WTC11 (cell line): Measurements from ENCODE around the gene FHIT. TPM values are rescaled to one million over a fixed set of nuclear protein-coding genes. Genes with fewer than 3 reads are reported as not detected.

Source experiments
- ATAC-seq: fragments of 200-7000 bp; cut with Tn5 transposase; 2 replicates; pipeline ENCODE4 v1.10.0; 2021; ENCODE audit warnings: mild to moderate bottlenecking, moderate library complexity
- CTCF ChIA-PET: fragments of 300-600 bp; sonication (Branson Sonifier 250); formaldehyde crosslinking; loops from one replicate; lab custom pipeline; 2021; ENCODE audit warnings: antibody characterized with exemption; lab: Charles Lee
- POLR2A ChIA-PET: fragments of 350-600 bp; sonication (Branson Sonifier 250); formaldehyde crosslinking; loops from one replicate; lab custom pipeline; 2021; ENCODE audit warnings: antibody characterized with exemption; lab: Charles Lee
- DNase-seq: peaks from one replicate; pipeline ENCODE4 v3.0.0; 2021; ENCODE audit warnings: low spot score
- H3K27ac Mint-ChIP-seq: 2 replicates; pipeline ENCODE4 v1.8.0; 2021; ENCODE audit warnings: mixed read lengths
- H3K27me3 Mint-ChIP-seq: 2 replicates; pipeline ENCODE4 v1.8.0; 2021; ENCODE audit warnings: low read depth, mild to moderate bottlenecking, moderate library complexity, mixed read lengths
- H3K36me3 Mint-ChIP-seq: 2 replicates; pipeline ENCODE4 v1.8.0; 2021; ENCODE audit warnings: mixed read lengths
- H3K4me1 Mint-ChIP-seq: 2 replicates; pipeline ENCODE4 v1.8.0; 2022; ENCODE audit warnings: mixed read lengths
- H3K4me3 Mint-ChIP-seq: 2 replicates; pipeline ENCODE4 v1.8.0; 2021; ENCODE audit warnings: mild to moderate bottlenecking, moderate library complexity, mixed read lengths
- H3K9me3 Mint-ChIP-seq: 2 replicates; pipeline ENCODE4 v1.8.0; 2021; ENCODE audit warnings: mixed read lengths
- ARID4B ChIP-seq: sonication (generic); formaldehyde crosslinking; IDR thresholded peaks from 2 replicates; pipeline ENCODE4 v1.8.0; 2023; ENCODE audit warnings: missing genetic modification reagents, mild to moderate bottlenecking, borderline replicate concordance
- ATF1 ChIP-seq: sonication (generic); formaldehyde crosslinking; IDR thresholded peaks from 2 replicates; pipeline ENCODE4 v1.8.1; 2023; ENCODE audit warnings: mild to moderate bottlenecking, moderate library complexity, missing genetic modification reagents
- CBFB ChIP-seq: sonication (generic); formaldehyde crosslinking; IDR thresholded peaks from 2 replicates; pipeline ENCODE4 v1.8.1; 2022; ENCODE audit warnings: mild to moderate bottlenecking, low read depth, missing genetic modification reagents
- CREB1 ChIP-seq: sonication (generic); formaldehyde crosslinking; IDR thresholded peaks from 2 replicates; pipeline ENCODE4 v1.8.0; 2023; ENCODE audit warnings: mild to moderate bottlenecking, missing genetic modification reagents
- E2F1 ChIP-seq: sonication (generic); formaldehyde crosslinking; IDR thresholded peaks from 2 replicates; pipeline ENCODE4 v1.8.0; 2022; ENCODE audit warnings: mild to moderate bottlenecking, missing genetic modification reagents
- ETV6 ChIP-seq: sonication (generic); formaldehyde crosslinking; IDR thresholded peaks from 2 replicates; pipeline ENCODE4 v1.8.1; 2022; ENCODE audit warnings: mild to moderate bottlenecking, missing genetic modification reagents
- FOXK1 ChIP-seq: sonication (generic); formaldehyde crosslinking; IDR thresholded peaks from 2 replicates; pipeline ENCODE4 v1.8.0; 2022; ENCODE audit warnings: mild to moderate bottlenecking, moderate library complexity, missing genetic modification reagents
- JUN ChIP-seq: sonication (generic); formaldehyde crosslinking; IDR thresholded peaks from 2 replicates; pipeline ENCODE4 v1.8.0; 2023; ENCODE audit warnings: mild to moderate bottlenecking, missing genetic modification reagents
- NFATC4 ChIP-seq: fragments of 250-450 bp; sonication (Bioruptor Pico); IDR thresholded peaks from 2 replicates; pipeline ENCODE4 v1.9.0; 2021; ENCODE audit warnings: mild to moderate bottlenecking
- NFYB ChIP-seq: sonication (generic); formaldehyde crosslinking; conservative IDR thresholded peaks from 2 replicates; pipeline ENCODE4 v1.8.0; 2022; ENCODE audit warnings: low read depth, missing genetic modification reagents
- PRRX2 ChIP-seq: fragments of 250-450 bp; sonication (Bioruptor Pico); IDR thresholded peaks from 2 replicates; pipeline ENCODE4 v1.8.0; 2021; ENCODE audit warnings: mild to moderate bottlenecking
- RELA ChIP-seq: sonication (generic); formaldehyde crosslinking; IDR thresholded peaks from 2 replicates; pipeline ENCODE4 v1.8.1; 2022; ENCODE audit warnings: missing genetic modification reagents, mild to moderate bottlenecking, borderline replicate concordance
- RORB ChIP-seq: fragments of 250-450 bp; sonication (Bioruptor Pico); IDR thresholded peaks from 2 replicates; pipeline ENCODE4 v1.9.0; 2021; ENCODE audit warnings: mild to moderate bottlenecking
- TEAD1 ChIP-seq: sonication (generic); formaldehyde crosslinking; IDR thresholded peaks from 2 replicates; pipeline ENCODE4 v1.8.0; 2022; ENCODE audit warnings: mild to moderate bottlenecking, missing genetic modification reagents
- ZBTB21 ChIP-seq: sonication (generic); formaldehyde crosslinking; IDR thresholded peaks from 2 replicates; pipeline ENCODE4 v1.8.1; 2023; ENCODE audit warnings: mild to moderate bottlenecking, missing genetic modification reagents, borderline replicate concordance
- ZMAT4 ChIP-seq: fragments of 250-450 bp; sonication (Bioruptor Pico); IDR thresholded peaks from 2 replicates; pipeline ENCODE4 v1.9.0; 2021; ENCODE audit warnings: mild to moderate bottlenecking
- ZNF138 ChIP-seq: sonication (generic); formaldehyde crosslinking; conservative IDR thresholded peaks from 2 replicates; pipeline ENCODE4 v1.8.1; 2022; ENCODE audit warnings: mild to moderate bottlenecking, moderate library complexity, missing genetic modification reagents
- ZNF219 ChIP-seq: sonication (generic); formaldehyde crosslinking; IDR thresholded peaks from 2 replicates; pipeline ENCODE4 v1.8.0; 2023; ENCODE audit warnings: missing genetic modification reagents, mild to moderate bottlenecking, borderline replicate concordance
- ZNF281 ChIP-seq: sonication (generic); formaldehyde crosslinking; IDR thresholded peaks from 2 replicates; pipeline ENCODE4 v1.8.0; 2023; ENCODE audit warnings: mild to moderate bottlenecking, missing genetic modification reagents
- ZNF416 ChIP-seq: fragments of 250-450 bp; sonication (Bioruptor Pico); IDR thresholded peaks from 2 replicates; pipeline ENCODE4 v1.9.0; 2021; ENCODE audit warnings: mild to moderate bottlenecking, inconsistent platforms
- ZNF425 ChIP-seq: fragments of 250-450 bp; sonication (Bioruptor Pico); conservative IDR thresholded peaks from 2 replicates; pipeline ENCODE4 v1.9.0; 2021; ENCODE audit warnings: mild to moderate bottlenecking
- total RNA-seq: library from RNA; stranded (reverse); gene quantifications from 3 replicates; pipeline ENCODE4 v1.2.3, GENCODE V29; 2021

FHIT gene
- total RNA-seq, 1 experiment from 2014 or later: 2.6 TPM

GRCh38 chr3:60906283-60906682 lies 345.0 kb downstream of the FHIT start:
- Mint-ChIP-seq H3K4me1 (peaks cover 3% of the 10 kb centered on the region), H3K9me3 (peaks cover 8% of the 10 kb centered on the region), H3K4me3 (no peak overlapping the region), H3K27ac (no peak overlapping the region), H3K27me3 (no peaks in the 10 kb centered on the region), H3K36me3 (peaks cover 5% of the 10 kb centered on the region; the same call in 1 of the 2 replicates)
- ChIA-PET POLR2A (no interaction called here), CTCF (interaction anchor here (0.6 to 1.0 kb wide), 2 partner anchors 11 to 163 kb away, joined by 3 to 5 read pairs; no protein-coding TSS in a partner anchor)
- ATAC-seq (no peak), DNase-seq (no peak)
- TF ChIP-seq ZNF138 (CRISPR knock-in tag): no peak
- no peak for TF ChIP-seq TEAD1 (CRISPR knock-in tag)
- no peak for TF ChIP-seq CBFB
- TF ChIP-seq FOXK1: no peak
- TF ChIP-seq ZNF425: no peak
- no peak for TF ChIP-seq ZNF416 (CRISPR knock-in tag)
- TF ChIP-seq NFATC4: no peak
- TF ChIP-seq CREB1: no peak

GRCh38 chr3:60898321-60898720 lies 352.9 kb downstream of the FHIT start:
- POLR2A ChIA-PET: no interaction called here
- 0 out of 2 replicates have a peak overlapping the region, but pooled peaks have one; percentile 45 for H3K27ac Mint-ChIP-seq
- DNase-seq: no peak
- H3K4me1 Mint-ChIP-seq: peaks cover 23% of the 10 kb centered on the region
- no peak for ATAC-seq
- H3K9me3 Mint-ChIP-seq: no peaks in the 10 kb centered on the region
- TF ChIP-seq ZBTB21 (no peak), RORB (CRISPR knock-in tag) (no peak), JUN (CRISPR knock-in tag) (no peak), NFYB (CRISPR knock-in tag) (no peak), ZNF219 (CRISPR knock-in tag) (no peak), ZMAT4 (CRISPR knock-in tag) (no peak), PRRX2 (no peak), RELA (no peak), ZNF138 (CRISPR knock-in tag) (no peak), ARID4B (no peak), ATF1 (CRISPR knock-in tag) (no peak), ZNF281 (CRISPR knock-in tag) (no peak), ETV6 (no peak), E2F1 (no peak)
- no peak overlapping the region for H3K4me3 Mint-ChIP-seq
- CTCF ChIA-PET: no interaction called here
- no peaks in the 10 kb centered on the region for H3K27me3 Mint-ChIP-seq
- no peaks in the 10 kb centered on the region for H3K36me3 Mint-ChIP-seq
